ENCODE measurements around the gene MAP1LC3B2.

MAP1LC3B2 gene

GRCh38 chr12:116549993-116550392, 9.2 kb upstream of the MAP1LC3B2 start:
- no peak for TF ChIP-seq CTCF (conservative IDR thresholded peaks at IDR 0.05; ENCODE audit: low read depth, low read length)
- no peak for DNase-seq (ENCODE audit: low read depth)
- H3K4me3 ChIP-seq (ENCODE audit: low read length): no peak overlapping the region

GRCh38 chr12:116551151-116551550, 8.0 kb upstream of the MAP1LC3B2 start:
- no peak for TF ChIP-seq CTCF (conservative IDR thresholded peaks at IDR 0.05; ENCODE audit: low read depth, low read length)
- no peak overlapping the region for H3K4me3 ChIP-seq (ENCODE audit: low read length)
- no peak for DNase-seq (ENCODE audit: low read depth)

- no peak overlapping the region for H3K4me3 ChIP-seq (ENCODE audit: low read length)
- no peak for TF ChIP-seq CTCF (conservative IDR thresholded peaks at IDR 0.05; ENCODE audit: low read depth, low read length)
- no peak for DNase-seq (ENCODE audit: low read depth)
Observed at GRCh38 chr12:116551619-116551951, 7.6 kb upstream of the MAP1LC3B2 start.

- DNase-seq (ENCODE audit: low read depth): no peak
- no peak for TF ChIP-seq CTCF (conservative IDR thresholded peaks at IDR 0.05; ENCODE audit: low read depth, low read length)
- H3K4me3 ChIP-seq (ENCODE audit: low read length): no peak overlapping the region
Observed at GRCh38 chr12:116551952-116552772, 7.0 kb upstream of the MAP1LC3B2 start.

- DNase-seq (ENCODE audit: low read depth): no peak
- TF ChIP-seq CTCF (conservative IDR thresholded peaks at IDR 0.05; ENCODE audit: low read depth, low read length): no peak
- H3K4me3 ChIP-seq (ENCODE audit: low read length): no peak overlapping the region
Observed at GRCh38 chr12:116552773-116553373, 6.3 kb upstream of the MAP1LC3B2 start.

- DNase-seq (ENCODE audit: low read depth): no peak
- no peak overlapping the region for H3K4me3 ChIP-seq (ENCODE audit: low read length)
- TF ChIP-seq CTCF (conservative IDR thresholded peaks at IDR 0.05; ENCODE audit: low read depth, low read length): no peak
Observed at GRCh38 chr12:116556356-116556952, 2.7 kb upstream of the MAP1LC3B2 start.

Data from retinal pigment epithelial cell (primary cell).